Neural cell (in vitro differentiated cells): ENCODE data around the gene DCDC1.

Experiments
- CTCF ChIP-seq: fragments of 450-650 bp; IDR thresholded peaks from 2 replicates; pipeline ENCODE4 v1.5.1; 2014; ENCODE audit warnings: antibody characterized with exemption, mild to moderate bottlenecking, moderate library complexity; ENCODE audit not compliant: poor library complexity, severe bottlenecking
- EZH2 ChIP-seq: fragments of 200-600, 300-800 bp; shearing (Covaris generic), sonication (generic); IDR thresholded peaks from 2 replicates; pipeline ENCODE4 v1.6.1; 2014; ENCODE audit warnings: antibody characterized with exemption, low read length, borderline replicate concordance, mild to moderate bottlenecking; ENCODE audit not compliant: insufficient read depth, poor library complexity, severe bottlenecking
- MXI1 ChIP-seq: fragments of 450-650 bp; conservative IDR thresholded peaks from 2 replicates; pipeline ENCODE4 v1.6.1; 2014; ENCODE audit warnings: antibody characterized with exemption, mild to moderate bottlenecking; ENCODE audit not compliant: poor library complexity, severe bottlenecking
- POLR2AphosphoS5 ChIP-seq: IDR thresholded peaks from 2 replicates; pipeline ENCODE4 v1.6.1; 2012
- TAF1 ChIP-seq: IDR thresholded peaks from 2 replicates; pipeline ENCODE4 v1.6.1; 2012; ENCODE audit warnings: low read depth
- TF ChIP-seq, protein P1 (sequence below): IDR thresholded peaks from 2 replicates; pipeline ENCODE4 v1.6.1; 2012; ENCODE audit warnings: borderline replicate concordance

GRCh38 chr11:30889143-30889794 is 480.3 kb downstream of the DCDC1 start:
- TF ChIP-seq CTCF (no peak), POLR2AphosphoS5 (no peak), EZH2 (no peak), TAF1 (no peak), MXI1 (no peak)
- TF ChIP-seq, protein P1, sequence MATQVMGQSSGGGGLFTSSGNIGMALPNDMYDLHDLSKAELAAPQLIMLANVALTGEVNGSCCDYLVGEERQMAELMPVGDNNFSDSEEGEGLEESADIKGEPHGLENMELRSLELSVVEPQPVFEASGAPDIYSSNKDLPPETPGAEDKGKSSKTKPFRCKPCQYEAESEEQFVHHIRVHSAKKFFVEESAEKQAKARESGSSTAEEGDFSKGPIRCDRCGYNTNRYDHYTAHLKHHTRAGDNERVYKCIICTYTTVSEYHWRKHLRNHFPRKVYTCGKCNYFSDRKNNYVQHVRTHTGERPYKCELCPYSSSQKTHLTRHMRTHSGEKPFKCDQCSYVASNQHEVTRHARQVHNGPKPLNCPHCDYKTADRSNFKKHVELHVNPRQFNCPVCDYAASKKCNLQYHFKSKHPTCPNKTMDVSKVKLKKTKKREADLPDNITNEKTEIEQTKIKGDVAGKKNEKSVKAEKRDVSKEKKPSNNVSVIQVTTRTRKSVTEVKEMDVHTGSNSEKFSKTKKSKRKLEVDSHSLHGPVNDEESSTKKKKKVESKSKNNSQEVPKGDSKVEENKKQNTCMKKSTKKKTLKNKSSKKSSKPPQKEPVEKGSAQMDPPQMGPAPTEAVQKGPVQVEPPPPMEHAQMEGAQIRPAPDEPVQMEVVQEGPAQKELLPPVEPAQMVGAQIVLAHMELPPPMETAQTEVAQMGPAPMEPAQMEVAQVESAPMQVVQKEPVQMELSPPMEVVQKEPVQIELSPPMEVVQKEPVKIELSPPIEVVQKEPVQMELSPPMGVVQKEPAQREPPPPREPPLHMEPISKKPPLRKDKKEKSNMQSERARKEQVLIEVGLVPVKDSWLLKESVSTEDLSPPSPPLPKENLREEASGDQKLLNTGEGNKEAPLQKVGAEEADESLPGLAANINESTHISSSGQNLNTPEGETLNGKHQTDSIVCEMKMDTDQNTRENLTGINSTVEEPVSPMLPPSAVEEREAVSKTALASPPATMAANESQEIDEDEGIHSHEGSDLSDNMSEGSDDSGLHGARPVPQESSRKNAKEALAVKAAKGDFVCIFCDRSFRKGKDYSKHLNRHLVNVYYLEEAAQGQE = no peak
